GM12878 (cell line): Measurements from ENCODE around the gene FSTL4. TPM values are rescaled to one million over a fixed set of nuclear protein-coding genes. Genes with fewer than 3 reads are reported as not detected.

ENCODE experiments used
- ATAC-seq: fragments of 200-7000 bp; cut with Tn5 transposase; 3 replicates; pipeline ENCODE4 v1.9.1; 2020; ENCODE audit warnings: mild to moderate bottlenecking, moderate library complexity
- BruUV-seq: library from RNA; stranded (reverse); fragments of 400-500 nt; replicated peaks from 2 replicates; lab custom pipeline; 2021; lab: Mats Ljungman, UMichigan
- CTCF ChIA-PET: fragments of 300-600 bp; sonication (Branson Sonifier 250); formaldehyde crosslinking; extraction: SDS; loops from one replicate; lab custom pipeline; 2021; ENCODE audit warnings: inconsistent platforms; lab: Yijun Ruan, JAX
- POLR2A ChIA-PET: fragments of 350-600 bp; formaldehyde crosslinking; extraction: SDS; loops from one replicate; lab custom pipeline; 2021; ENCODE audit warnings: inconsistent platforms; lab: Charles Lee
- RAD21 ChIA-PET: fragments of 300-600 bp; sonication (Branson Sonifier 250); formaldehyde crosslinking; loops from one replicate; lab custom pipeline; 2023; ENCODE audit warnings: antibody characterized with exemption; ENCODE audit not compliant: unreplicated experiment; lab: Charles Lee
- SMC1A ChIA-PET: fragments of 300-600 bp; sonication (Branson Sonifier 250); formaldehyde crosslinking; loops from one replicate; lab custom pipeline; 2023; ENCODE audit not compliant: unreplicated experiment, uncharacterized antibody; lab: Charles Lee
- DNase-seq: peaks from one replicate; pipeline ENCODE4 v3.0.0-alpha.2; 2011; ENCODE audit warnings: low read depth, low spot score
- FAIRE-seq: peaks from 3 replicates; lab custom pipeline; 2011; peaks lifted over from hg19 to GRCh38; lab: Jason Lieb, UNC
- H2AFZ ChIP-seq: 2 replicates; pipeline ENCODE4 v1.6.0; 2011; ENCODE audit warnings: low read depth, low read length, control low read depth; ENCODE audit not compliant: control insufficient read depth
- H3K27ac ChIP-seq: 2 replicates; pipeline ENCODE4 v1.5.1; 2011; ENCODE audit warnings: control low read depth; ENCODE audit not compliant: control insufficient read depth, insufficient read depth
- H3K27me3 ChIP-seq, 2 experiments: replicated peaks in 1 of 2; 2 replicates each; pipeline versions ENCODE4 v1.6.0 to v1.6.1; 2011; ENCODE audit warnings: low read length in 1 of 2; ENCODE audit not compliant: control insufficient read depth in 2 of 2, insufficient read depth in 2 of 2
- H3K36me3 ChIP-seq, 2 experiments: 2 replicates each; pipeline ENCODE4 v1.5.1; 2011; ENCODE audit warnings: low read length in 1 of 2; ENCODE audit not compliant: control insufficient read depth in 2 of 2, insufficient read depth in 2 of 2
- H3K4me1 ChIP-seq: 2 replicates; pipeline ENCODE4 v1.6.1; 2011; ENCODE audit warnings: mild to moderate bottlenecking, low read length, moderate library complexity, mixed read lengths; ENCODE audit not compliant: control insufficient read depth, insufficient read depth
- H3K4me2 ChIP-seq: 2 replicates; pipeline ENCODE4 v1.6.0; 2011; ENCODE audit warnings: control low read depth; ENCODE audit not compliant: control insufficient read depth, insufficient read depth
- H3K4me3 ChIP-seq: fragments of 200-600 bp; sonication (generic); 2 replicates; pipeline ENCODE4 v1.5.1; 2016
- H3K79me2 ChIP-seq: 2 replicates; pipeline ENCODE4 v1.6.0; 2011; ENCODE audit warnings: low read length; ENCODE audit not compliant: control insufficient read depth, insufficient read depth
- H3K9ac ChIP-seq: 2 replicates; pipeline ENCODE4 v1.8.0; 2011; ENCODE audit warnings: low read length, control low read depth, mixed read lengths; ENCODE audit not compliant: control insufficient read depth, insufficient read depth
- H3K9me3 ChIP-seq: replicated peaks from 3 replicates; pipeline ENCODE4 v1.5.1; 2011; ENCODE audit warnings: mild to moderate bottlenecking, low read length; ENCODE audit not compliant: control insufficient read depth, insufficient read depth
- H4K20me1 ChIP-seq: 2 replicates; pipeline ENCODE4 v1.6.0; 2011; ENCODE audit not compliant: control insufficient read depth, insufficient read depth
- BCL3 ChIP-seq: IDR thresholded peaks from 2 replicates; pipeline ENCODE4 v1.6.1; 2011; ENCODE audit warnings: borderline replicate concordance, low read depth, mild to moderate bottlenecking, moderate library complexity, low read length; ENCODE audit not compliant: insufficient read depth, poor library complexity, severe bottlenecking
- MAX ChIP-seq: IDR thresholded peaks from 2 replicates; pipeline ENCODE4 v1.6.1; 2012; ENCODE audit warnings: low read depth, low read length, improper control_type of control experiment
- SMAD5 ChIP-seq: IDR thresholded peaks from 2 replicates; pipeline ENCODE4 v1.6.1; 2016; ENCODE audit warnings: antibody characterized with exemption, low read depth
- SRF ChIP-seq, 2 experiments: IDR thresholded peaks; 2 replicates each; pipeline ENCODE4 v1.6.1; 2011; ENCODE audit warnings: low read depth in 2 of 2, low read length in 2 of 2, mild to moderate bottlenecking in 1 of 2, moderate library complexity in 1 of 2
- SUZ12 ChIP-seq: fragments of 200-600 bp; sonication (generic); IDR thresholded peaks from one replicate; pipeline ENCODE4 v1.6.1; 2018; ENCODE audit warnings: antibody characterized with exemption, mild to moderate bottlenecking; ENCODE audit not compliant: unreplicated experiment
- ZBED1 ChIP-seq: IDR thresholded peaks from 2 replicates; pipeline ENCODE4 v1.6.1; 2016; ENCODE audit warnings: borderline replicate concordance
- ZNF207 ChIP-seq: fragments of 450-650 bp; IDR thresholded peaks from 2 replicates; pipeline ENCODE4 v1.6.1; 2014; ENCODE audit warnings: antibody characterized with exemption, mild to moderate bottlenecking, borderline replicate concordance
- WGBS: methylation state at CpG from one replicate; pipeline ENCODE4 v1.1.6; 2016; ENCODE audit warnings: low lambda C conversion rate; ENCODE audit not compliant: insufficient replicate concordance, insufficient coverage; ENCODE audit errors: missing lambda C conversion rate; 5-methylcytosine and 5-hydroxymethylcytosine counted together
- in situ Hi-C: fragments of 300-500 bp; cut with MboI; formaldehyde crosslinking; loops from 9 replicates; pipeline ENCODE4 v1.14.3; 2018; ENCODE audit warnings: mixed read lengths
- intact Hi-C: fragments of 100-400 bp; cut with micrococcal nuclease; formaldehyde crosslinking; loops from one replicate; pipeline ENCODE4 v1.14.2; 2022; ENCODE audit not compliant: unreplicated experiment
- polyA plus RNA-seq, 11 experiments: library from polyadenylated mRNA; depleted of rRNA in 4 of 11; unstranded in 6 of 11; stranded (reverse) in 5 of 11; fragments of >200 nt; fragmentation: Nextera tagmentation in 4 of 11; fragmentation: Illumina TruSeq in 1 of 11; extraction: Ambion mirVana in 4 of 11; extraction: Trizol in 1 of 11; gene quantifications; 1 replicate in 1 of 11; 2 replicates in 10 of 11; pipeline versions ENCODE4 v1.2.1 to v1.2.3, GENCODE V29; 2011 to 2016; ENCODE audit warnings: inconsistent platforms in 2 of 11, missing spikeins in 2 of 11, low read depth in 1 of 11
- total RNA-seq, 4 experiments: library from RNA; depleted of rRNA in 3 of 4; stranded (reverse); fragments of >200 nt in 3 of 4; fragmentation: Illumina TruSeq in 1 of 4; extraction: Trizol in 1 of 4; gene quantifications; 2 replicates each; pipeline versions ENCODE4 v1.2.1 to v1.2.3, GENCODE V29; 2013 to 2021

FSTL4 gene
- total and polyA plus RNA-seq, 10 of the 15 experiments (the other 5 are each of a cell fraction or from before 2014, with no cell fraction given) = 0.01 to 0.79 (median 0.21) TPM; not detected in 6

GRCh38 chr5:133613743-133614142 is 1.4 kb upstream of the FSTL4 start (continued):
- TF ChIP-seq BCL3 = no peak
- no peak for TF ChIP-seq SRF (IDR thresholded peaks at IDR 0.05; ENCODE audit: low read depth in 2 of 2, low read length in 2 of 2)
- TF ChIP-seq ZBED1 = no peak
- TF ChIP-seq ZNF207 = no peak
- no peak for TF ChIP-seq MAX
- TF ChIP-seq, all 136 proteins: peak for 0

- TF ChIP-seq SUZ12 (peak; percentile 2), SMAD5 (no peak)
- 33% methylated on average over 5 of the region's 5 CpGs for WGBS
- in situ Hi-C loops = no loop called here
- Histone ChIP-seq H3K27ac (no peak overlapping the region), H2AFZ (no peak overlapping the region), H3K9ac (no peak overlapping the region), H3K36me3 (no peaks in the 10 kb centered on the region), H3K27me3 (peaks cover 12 to 26% of the 10 kb centered on the region in 2 experiments), H4K20me1 (no peaks in the 10 kb centered on the region), H3K9me3 (no peaks in the 10 kb centered on the region), H3K4me3 (no peak overlapping the region), H3K79me2 (no peaks in the 10 kb centered on the region), H3K4me2 (no peak overlapping the region), H3K4me1 (no peaks in the 10 kb centered on the region; the same call in 1 of the 2 replicates)
- intact Hi-C loops = no loop called here
- SMC1A ChIA-PET = interaction anchor here (1.0 kb wide), 1 partner anchor 141 kb away, joined by 3 read pairs; no protein-coding TSS in a partner anchor
- ATAC-seq (no peak), FAIRE-seq (no peak), DNase-seq (no peak)
- CTCF ChIA-PET = no interaction called here
- no TSS peak for BruUV-seq
- POLR2A ChIA-PET = no interaction called here
- RAD21 ChIA-PET = no interaction called here
Measured at GRCh38 chr5:133613184-133613583, 843 bp upstream of the FSTL4 start.
